H1 (cell line): ENCODE measurements around the gene BAX. TPM values are rescaled to one million over a fixed set of nuclear protein-coding genes. Genes with fewer than 3 reads are reported as not detected.

Experiments used
- CTCF ChIA-PET: fragments of 300-600 bp; sonication (Branson Sonifier 250); formaldehyde crosslinking; loops from one replicate; lab custom pipeline; 2021; ENCODE audit not compliant: partially characterized antibody; lab: Charles Lee
- POLR2A ChIA-PET: fragments of 300-600 bp; sonication (Branson Sonifier 250); formaldehyde crosslinking; loops from one replicate; lab custom pipeline; 2021; ENCODE audit warnings: inconsistent platforms; ENCODE audit not compliant: partially characterized antibody; lab: Charles Lee
- DNase-seq, 2 experiments: peaks; one replicate each; pipeline versions ENCODE4 v3.0.0 to v3.0.0-alpha.2; 2010 to 2022; ENCODE audit warnings: low spot score in 2 of 2, low read depth in 1 of 2, mixed read lengths in 1 of 2
- FAIRE-seq: peaks from 2 replicates; lab custom pipeline; 2011; peaks lifted over from hg19 to GRCh38; lab: Jason Lieb, UNC
- H2AFZ ChIP-seq: 2 replicates; pipeline ENCODE4 v1.8.1; 2012; ENCODE audit warnings: low read length, inconsistent platforms
- H2AK5ac ChIP-seq: 2 replicates; pipeline ENCODE4 v1.6.1; 2013; ENCODE audit warnings: low read depth, low read length
- H2BK120ac ChIP-seq: replicated peaks from 2 replicates; pipeline ENCODE3; 2013; ENCODE audit warnings: low read depth, low read length, inconsistent platforms
- H2BK12ac ChIP-seq: 2 replicates; pipeline ENCODE4 v1.6.1; 2013; ENCODE audit warnings: low read depth, low read length
- H2BK15ac ChIP-seq: 2 replicates; pipeline ENCODE4 v1.6.1; 2013; ENCODE audit warnings: low read length
- H2BK20ac ChIP-seq: 2 replicates; pipeline ENCODE4 v1.6.1; 2013; ENCODE audit warnings: low read length
- H2BK5ac ChIP-seq: 2 replicates; pipeline ENCODE4 v1.6.1; 2013; ENCODE audit warnings: low read depth, low read length
- H3K14ac ChIP-seq: 2 replicates; pipeline ENCODE4 v1.6.1; 2013; ENCODE audit warnings: inconsistent platforms; ENCODE audit not compliant: insufficient read length
- H3K18ac ChIP-seq: 2 replicates; pipeline ENCODE4 v1.6.1; 2013; ENCODE audit warnings: low read length; ENCODE audit errors: extremely low read depth
- H3K23ac ChIP-seq: 2 replicates; pipeline ENCODE4 v1.6.1; 2013; ENCODE audit warnings: inconsistent platforms; ENCODE audit not compliant: insufficient read length
- H3K23me2 ChIP-seq: 2 replicates; pipeline ENCODE4 v1.6.1; 2013; ENCODE audit warnings: low read depth, low read length
- H3K27ac ChIP-seq: 2 replicates; pipeline ENCODE4 v1.6.1; 2011; ENCODE audit warnings: low read depth, low read length, inconsistent platforms
- H3K27me3 ChIP-seq, 4 experiments: replicated peaks in 1 of 4; 1 replicate in 1 of 4; 2 replicates in 3 of 4; pipeline versions ENCODE4 v1.6.1 to v1.8.1; 2011 to 2013; ENCODE audit warnings: low read length in 3 of 4, mild to moderate bottlenecking in 3 of 4, inconsistent platforms in 2 of 4, mixed read lengths in 2 of 4, moderate library complexity in 1 of 4; ENCODE audit not compliant: control insufficient read depth in 3 of 4, insufficient read depth in 3 of 4; ENCODE audit errors: extremely low read depth in 1 of 4
- H3K36me3 ChIP-seq, 4 experiments: 2 replicates each; pipeline versions ENCODE4 v1.6.1 to v1.8.1; 2011 to 2013; ENCODE audit warnings: mild to moderate bottlenecking in 4 of 4, low read length in 3 of 4, moderate library complexity in 2 of 4, control low read depth in 1 of 4, inconsistent platforms in 1 of 4; ENCODE audit not compliant: insufficient read depth in 4 of 4, control insufficient read depth in 2 of 4
- H3K4ac ChIP-seq: replicated peaks from 2 replicates; pipeline ENCODE3; 2013; ENCODE audit warnings: low read length, low read depth, mixed read lengths, inconsistent platforms; ENCODE audit not compliant: insufficient read length
- H3K4me1 ChIP-seq, 4 experiments: replicated peaks in 1 of 4; 1 replicate in 1 of 4; 2 replicates in 3 of 4; pipeline versions ENCODE4 v1.6.1 to v1.8.1; 2011 to 2013; ENCODE audit warnings: low read length in 3 of 4, inconsistent platforms in 2 of 4, mixed read lengths in 1 of 4; ENCODE audit not compliant: insufficient read depth in 4 of 4, control insufficient read depth in 3 of 4
- H3K4me2 ChIP-seq, 2 experiments: 2 replicates each; pipeline versions ENCODE4 v1.6.1 to v1.8.1; 2011 to 2013; ENCODE audit warnings: low read depth in 2 of 2, low read length in 2 of 2, control low read depth in 1 of 2, inconsistent platforms in 1 of 2, mild to moderate bottlenecking in 1 of 2; ENCODE audit not compliant: insufficient read depth in 1 of 2
- H3K4me3 ChIP-seq, 4 experiments: fragments of 200-600, 300-600 bp in 1 of 4; sonication (generic), shearing (Covaris generic), sonication (Bioruptor Twin) in 1 of 4; 2 replicates each; pipeline versions ENCODE4 v1.5.1 to v1.8.1; 2011 to 2016; ENCODE audit warnings: low read length in 4 of 4, low read depth in 3 of 4, control low read depth in 2 of 4, inconsistent platforms in 2 of 4, mild to moderate bottlenecking in 2 of 4, mixed read lengths in 1 of 4, moderate library complexity in 1 of 4; ENCODE audit not compliant: insufficient read depth in 2 of 4; ENCODE audit errors: extremely low read depth in 1 of 4
- H3K56ac ChIP-seq: replicated peaks from 2 replicates; pipeline ENCODE3; 2013; ENCODE audit warnings: low read depth, mild to moderate bottlenecking, mixed read lengths, low read length, inconsistent platforms; ENCODE audit not compliant: insufficient read length
- H3K79me1 ChIP-seq: 2 replicates; pipeline ENCODE4 v1.6.1; 2013; ENCODE audit warnings: low read depth, low read length, control low read depth
- H3K79me2 ChIP-seq, 2 experiments: 2 replicates each; pipeline versions ENCODE4 v1.6.1 to v1.8.1; 2012 to 2013; ENCODE audit warnings: low read length in 2 of 2, mild to moderate bottlenecking in 2 of 2, inconsistent platforms in 1 of 2; ENCODE audit not compliant: insufficient read depth in 2 of 2, control insufficient read depth in 1 of 2
- H3K9ac ChIP-seq, 4 experiments: replicated peaks in 1 of 4; 1 replicate in 1 of 4; 2 replicates in 3 of 4; pipeline versions ENCODE4 v1.6.1 to v1.8.1; 2011 to 2013; ENCODE audit warnings: low read depth in 3 of 4, low read length in 3 of 4, control low read depth in 2 of 4, mild to moderate bottlenecking in 2 of 4, moderate library complexity in 2 of 4, inconsistent platforms in 1 of 4; ENCODE audit errors: extremely low read depth in 1 of 4
- H3K9me3 ChIP-seq, 2 experiments: 2 replicates each; pipeline versions ENCODE4 v1.6.1 to v1.8.1; 2012 to 2013; ENCODE audit warnings: mild to moderate bottlenecking in 2 of 2, moderate library complexity in 2 of 2, control low read depth in 1 of 2, inconsistent platforms in 1 of 2, low read depth in 1 of 2, low read length in 1 of 2, mixed read lengths in 1 of 2; ENCODE audit not compliant: insufficient read depth in 2 of 2
- H4K20me1 ChIP-seq, 2 experiments: replicated peaks in 1 of 2; 2 replicates each; pipeline versions ENCODE3 to v1.8.1; 2011 to 2013; ENCODE audit warnings: inconsistent platforms in 2 of 2, low read length in 2 of 2, mild to moderate bottlenecking in 1 of 2; ENCODE audit not compliant: insufficient read depth in 2 of 2, control insufficient read depth in 1 of 2
- H4K5ac ChIP-seq: 2 replicates; pipeline ENCODE4 v1.6.1; 2013; ENCODE audit warnings: low read length, low read depth, mixed read lengths, inconsistent platforms; ENCODE audit not compliant: insufficient read length
- H4K8ac ChIP-seq: 2 replicates; pipeline ENCODE4 v1.8.0; 2013; ENCODE audit warnings: mild to moderate bottlenecking, moderate library complexity, low read length, inconsistent platforms; ENCODE audit not compliant: insufficient read depth; ENCODE audit errors: extremely low read depth
- H4K91ac ChIP-seq: replicated peaks from 2 replicates; pipeline ENCODE3; 2013; ENCODE audit warnings: low read length, mixed read lengths, inconsistent platforms; ENCODE audit not compliant: insufficient read length
- ASH2L ChIP-seq: fragments of 200-600, 300-600 bp; sonication (generic); IDR thresholded peaks from one replicate; pipeline ENCODE4 v1.7.1; 2017; ENCODE audit warnings: low read length
- CEBPB ChIP-seq: IDR thresholded peaks from 2 replicates; pipeline ENCODE4 v1.6.1; 2012; ENCODE audit warnings: low read depth, low read length
- CREB1 ChIP-seq: IDR thresholded peaks from 2 replicates; pipeline ENCODE4 v1.6.1; 2012; ENCODE audit warnings: inconsistent platforms
- EZH2 ChIP-seq: fragments of 200-600 bp; sonication (generic); IDR thresholded peaks from 2 replicates; pipeline ENCODE4 v1.7.1; 2012; ENCODE audit warnings: low read depth, mild to moderate bottlenecking, moderate library complexity, low read length, inconsistent platforms; ENCODE audit not compliant: severe bottlenecking
- JUN ChIP-seq: IDR thresholded peaks from 2 replicates; pipeline ENCODE4 v1.6.1; 2011; ENCODE audit warnings: low read depth, mild to moderate bottlenecking, improper control_type of control experiment, low read length
- JUND ChIP-seq: IDR thresholded peaks from 2 replicates; pipeline ENCODE4 v1.6.1; 2011; ENCODE audit warnings: mild to moderate bottlenecking, improper control_type of control experiment, low read length
- KDM4A ChIP-seq: IDR thresholded peaks from one replicate; pipeline ENCODE4 v1.7.1; 2012; ENCODE audit warnings: low read depth, mild to moderate bottlenecking, moderate library complexity, low read length, inconsistent platforms; ENCODE audit not compliant: severe bottlenecking
- NRF1 ChIP-seq: IDR thresholded peaks from 2 replicates; pipeline ENCODE4 v1.6.1; 2011; ENCODE audit warnings: mild to moderate bottlenecking, low read depth, low read length, improper control_type of control experiment
- POLR2A ChIP-seq, 2 experiments: IDR thresholded peaks; 1 replicate in 1 of 2; 2 replicates in 1 of 2; pipeline ENCODE4 v1.6.1; 2011; ENCODE audit warnings: low read depth in 2 of 2, low read length in 2 of 2, mild to moderate bottlenecking in 2 of 2; ENCODE audit errors: control extremely low read depth in 1 of 2
- POLR2AphosphoS5 ChIP-seq: IDR thresholded peaks from 2 replicates; pipeline ENCODE4 v1.6.1; 2011; ENCODE audit warnings: low read depth, low read length
- POU5F1 ChIP-seq: IDR thresholded peaks from 2 replicates; pipeline ENCODE4 v1.6.1; 2011; ENCODE audit warnings: low read depth, mild to moderate bottlenecking, low read length, moderate library complexity
- SIX5 ChIP-seq: IDR thresholded peaks from 2 replicates; pipeline ENCODE4 v1.6.1; 2011; ENCODE audit warnings: mild to moderate bottlenecking, low read depth, low read length
- TAF1 ChIP-seq: IDR thresholded peaks from 2 replicates; pipeline ENCODE4 v1.6.1; 2011; ENCODE audit warnings: mild to moderate bottlenecking, low read depth, low read length
- WGBS, 2 experiments: shearing (Covaris generic) in 1 of 2; methylation state at CpG; one replicate each; pipeline versions ENCODE4 v1.1.6 to v1.1.7; 2013 to 2015; ENCODE audit warnings: low lambda C conversion rate in 2 of 2, mixed read lengths in 2 of 2, inconsistent platforms in 1 of 2, low coverage in 1 of 2, missing lambda C conversion rate in 1 of 2; ENCODE audit not compliant: insufficient replicate concordance in 2 of 2, insufficient coverage in 1 of 2, insufficient read length in 1 of 2; ENCODE audit errors: extremely low coverage in 1 of 2, missing lambda C conversion rate in 1 of 2; 5-methylcytosine and 5-hydroxymethylcytosine counted together
- polyA plus RNA-seq, 7 experiments: library from polyadenylated mRNA; depleted of rRNA in 3 of 7; stranded (reverse) in 5 of 7; unstranded in 2 of 7; fragments of >200 nt in 5 of 7; fragments of 200-250 nt in 2 of 7; gene quantifications; 1 replicate in 5 of 7; 2 replicates in 1 of 7; 4 replicates in 1 of 7; pipeline versions ENCODE4 v1.2.1 to v1.2.3, GENCODE V29; 2011 to 2013; ENCODE audit warnings: missing spikeins in 2 of 7, mixed read lengths in 2 of 7
- total RNA-seq: library from RNA; stranded (reverse); fragmentation: NEBNext Ultra II Directional; extraction: Animal tissue kit (Norgen Biotek cat#: 25700); gene quantifications from 2 replicates; pipeline ENCODE4 v1.2.1, GENCODE V29; 2021
- TF ChIP-seq, protein P1 (sequence below): IDR thresholded peaks from 2 replicates; pipeline ENCODE4 v1.6.1; 2012; ENCODE audit warnings: low read length, inconsistent platforms

BAX gene
- total and polyA plus RNA-seq, 2 of the 8 experiments (the other 6 are each of a cell fraction or from before 2014, with no cell fraction given): 257 to 346 TPM

DNA sequence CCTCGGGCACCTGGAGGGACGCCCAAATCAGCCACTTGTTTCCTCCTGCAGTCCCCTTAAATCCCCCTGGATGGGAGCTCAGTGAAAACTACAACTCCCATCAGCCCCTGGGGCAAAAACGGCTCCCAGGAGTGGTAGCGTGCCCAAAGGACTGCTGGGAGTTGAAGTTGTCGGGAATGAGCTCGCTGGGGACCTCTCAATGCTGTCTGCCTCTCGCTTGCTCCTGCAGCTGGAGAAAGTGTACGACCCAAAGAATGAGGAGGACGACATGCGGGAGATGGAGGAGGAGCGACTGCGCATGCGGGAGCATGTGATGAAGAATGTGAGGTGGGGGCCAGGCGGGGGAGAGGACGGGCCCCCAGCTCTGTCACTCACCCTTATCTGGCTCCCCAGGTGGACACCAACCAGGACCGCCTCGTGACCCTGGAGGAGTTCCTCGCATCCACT lies 35.9 kb upstream of the BAX start:
- peak; percentile 47 to 79 for DNase-seq
- TF ChIP-seq, protein P1, sequence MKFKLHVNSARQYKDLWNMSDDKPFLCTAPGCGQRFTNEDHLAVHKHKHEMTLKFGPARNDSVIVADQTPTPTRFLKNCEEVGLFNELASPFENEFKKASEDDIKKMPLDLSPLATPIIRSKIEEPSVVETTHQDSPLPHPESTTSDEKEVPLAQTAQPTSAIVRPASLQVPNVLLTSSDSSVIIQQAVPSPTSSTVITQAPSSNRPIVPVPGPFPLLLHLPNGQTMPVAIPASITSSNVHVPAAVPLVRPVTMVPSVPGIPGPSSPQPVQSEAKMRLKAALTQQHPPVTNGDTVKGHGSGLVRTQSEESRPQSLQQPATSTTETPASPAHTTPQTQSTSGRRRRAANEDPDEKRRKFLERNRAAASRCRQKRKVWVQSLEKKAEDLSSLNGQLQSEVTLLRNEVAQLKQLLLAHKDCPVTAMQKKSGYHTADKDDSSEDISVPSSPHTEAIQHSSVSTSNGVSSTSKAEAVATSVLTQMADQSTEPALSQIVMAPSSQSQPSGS: no peak
- no peak for TF ChIP-seq POLR2AphosphoS5
- TF ChIP-seq NRF1: no peak
- no peak for TF ChIP-seq POLR2A (IDR thresholded peaks at IDR 0.05; ENCODE audit: control extremely low read depth in 1 of 2, low read depth in 2 of 2, low read length in 2 of 2)
- no peak for TF ChIP-seq KDM4A
- TF ChIP-seq POU5F1: no peak
- no peak for TF ChIP-seq JUN
- peak; percentile 98 for TF ChIP-seq SIX5
- no peak for TF ChIP-seq ASH2L
- no peak for TF ChIP-seq EZH2
- no peak for TF ChIP-seq JUND
- TF ChIP-seq CEBPB: no peak
- peak; percentile 16; the same call in 1 of the 2 replicates for TF ChIP-seq CREB1
- no peak for TF ChIP-seq TAF1

More for the DNA sequence above, 35.9 kb upstream of the BAX start:
- no peak overlapping the region for H3K9ac ChIP-seq
- H2BK20ac ChIP-seq: no peak overlapping the region
- no peak overlapping the region for H3K27ac ChIP-seq
- H3K4me2 ChIP-seq: no peak overlapping the region
- 0 out of 2 replicates have a peak overlapping the region, but pooled peaks have one; percentile 19 for H4K8ac ChIP-seq
- no peak overlapping the region for H4K5ac ChIP-seq
- no peak overlapping the region for H2AFZ ChIP-seq
- H4K91ac ChIP-seq: no peak overlapping the region
- 0 out of 2 replicates have a peak overlapping the region, but pooled peaks have one; percentile 30 for H2BK5ac ChIP-seq
- H3K4me3 ChIP-seq: no peak overlapping the region
- H2AK5ac ChIP-seq: no peak overlapping the region
- H3K79me1 ChIP-seq: no peaks in the 10 kb centered on the region
- H4K20me1 ChIP-seq: peaks cover 0 to 7% of the 10 kb centered on the region in 2 experiments
- H3K14ac ChIP-seq: no peak overlapping the region
- POLR2A ChIA-PET: interaction anchor here (0.6 to 2.3 kb wide), 7 partner anchors 19 to 267 kb away, joined by 3 to 16 read pairs (median 3); partner anchors contain the start of genes NUCB1 and PPP1R15A
- no peaks in the 10 kb centered on the region for H3K4me1 ChIP-seq
- peak; percentile 66 for FAIRE-seq
- no peak overlapping the region for H2BK120ac ChIP-seq
- no peaks in the 10 kb centered on the region for H3K9me3 ChIP-seq
- no peak overlapping the region for H3K4ac ChIP-seq
- H3K23ac ChIP-seq: no peak overlapping the region
- CTCF ChIA-PET: interaction anchor here (0.7 to 1.6 kb wide), 8 partner anchors 12 to 76 kb away, joined by 3 to 7 read pairs (median 3); partner anchors contain the start of genes DHDH, NUCB1 and RUVBL2
- no peak overlapping the region for H2BK12ac ChIP-seq
- H3K27me3 ChIP-seq: no peaks in the 10 kb centered on the region
- no peaks in the 10 kb centered on the region for H3K79me2 ChIP-seq
- no peak overlapping the region for H2BK15ac ChIP-seq
- no peak overlapping the region for H3K18ac ChIP-seq
- peaks cover 2 to 49% (median 18%) of the 10 kb centered on the region in 4 experiments; a peak in 7 of 8 replicates for H3K36me3 ChIP-seq
- H3K23me2 ChIP-seq: no peaks in the 10 kb centered on the region; the same call in 1 of the 2 replicates
- 82% methylated on average over 18 of the region's 18 CpGs; no CpG with 5 or more reads in 1 of the 2 experiments for WGBS, 2 experiments
- no peak overlapping the region for H3K56ac ChIP-seq
